SW 1271 (cell line): ENCODE results near the gene INS.
"Not testable (repeated sequence)": the region's sequence is repeated elsewhere in the genome, so short reads cannot be mapped to it uniquely, and the experiment has no call there.

Source experiments
- DNase-seq, 2 experiments: peaks; one replicate each; lab custom pipeline; 2025; lab: John Stamatoyannopoulos, UW

The INS gene

GRCh38 chr11:2180789-2181370 lies 19.9 kb upstream of the INS start:
- no peak for DNase-seq

- DNase-seq, result no peak
Measured at GRCh38 chr11:2180347-2180746, 19.3 kb upstream of the INS start.

- DNase-seq, result no peak
Measured at GRCh38 chr11:2179516-2179915, 18.5 kb upstream of the INS start.

- peak in 1 of 2 experiments; percentile 32 for DNase-seq
Measured at GRCh38 chr11:2178906-2179494, 18.0 kb upstream of the INS start.

GRCh38 chr11:2178055-2178773 lies 17.2 kb upstream of the INS start:
- not testable (repeated sequence) for DNase-seq

- DNase-seq, result no peak
Measured at GRCh38 chr11:2177076-2177475, 16.1 kb upstream of the INS start.

- DNase-seq, result no peak
Measured at GRCh38 chr11:2176389-2176900, 15.4 kb upstream of the INS start.

GRCh38 chr11:2175659-2176058 lies 14.7 kb upstream of the INS start:
- no peak for DNase-seq

- no peak for DNase-seq
Measured at GRCh38 chr11:2174361-2174760, 13.4 kb upstream of the INS start.

- no peak for DNase-seq
Measured at GRCh38 chr11:2173761-2174160, 12.8 kb upstream of the INS start.

- no peak for DNase-seq
Measured at GRCh38 chr11:2173150-2173693, 12.2 kb upstream of the INS start.

GRCh38 chr11:2172676-2173075 lies 11.7 kb upstream of the INS start:
- no peak for DNase-seq

GRCh38 chr11:2171591-2172003 lies 10.6 kb upstream of the INS start, which contains the start of gene TH:
Gene TH (minus strand): TSS chr11:2171815. CDS start chr11:2171786, 29 bp downstream.
- DNase-seq, result no peak

GRCh38 chr11:2169626-2170570 lies 8.9 kb upstream of the INS start:
- DNase-seq, result no peak

- DNase-seq, result no peak
Measured at GRCh38 chr11:2169005-2169378, 8.0 kb upstream of the INS start.

GRCh38 chr11:2168286-2169004 lies 7.4 kb upstream of the INS start:
- no peak for DNase-seq

- no peak for DNase-seq
Measured at GRCh38 chr11:2167141-2168045, 6.4 kb upstream of the INS start.

GRCh38 chr11:2166091-2166851 lies 5.3 kb upstream of the INS start:
- peak in 1 of 2 experiments; percentile 12 for DNase-seq

GRCh38 chr11:2165571-2165970 lies 4.6 kb upstream of the INS start:
- no peak for DNase-seq
